Measurements from ENCODE around the gene MMP23B. TPM values are rescaled to one million over a fixed set of nuclear protein-coding genes. Genes with fewer than 3 reads are reported as not detected.

The MMP23B gene
- total RNA-seq, 2 experiments from 2014 or later: 1.4 to 2.3 TPM

GRCh38 chr1:1613509-1614082 is 18.4 kb upstream of the MMP23B start:
- H3K27me3 Mint-ChIP-seq: no peaks in the 10 kb centered on the region
- no peaks in the 10 kb centered on the region for H3K9me3 Mint-ChIP-seq
- peak overlapping the region; percentile 97 for H3K27ac Mint-ChIP-seq
- no peak for DNase-seq
- peaks cover 21% of the 10 kb centered on the region for H3K4me1 Mint-ChIP-seq
- peak overlapping the region; percentile 96 for H3K4me3 Mint-ChIP-seq
- H3K36me3 Mint-ChIP-seq: peaks cover 10% of the 10 kb centered on the region

DNA sequence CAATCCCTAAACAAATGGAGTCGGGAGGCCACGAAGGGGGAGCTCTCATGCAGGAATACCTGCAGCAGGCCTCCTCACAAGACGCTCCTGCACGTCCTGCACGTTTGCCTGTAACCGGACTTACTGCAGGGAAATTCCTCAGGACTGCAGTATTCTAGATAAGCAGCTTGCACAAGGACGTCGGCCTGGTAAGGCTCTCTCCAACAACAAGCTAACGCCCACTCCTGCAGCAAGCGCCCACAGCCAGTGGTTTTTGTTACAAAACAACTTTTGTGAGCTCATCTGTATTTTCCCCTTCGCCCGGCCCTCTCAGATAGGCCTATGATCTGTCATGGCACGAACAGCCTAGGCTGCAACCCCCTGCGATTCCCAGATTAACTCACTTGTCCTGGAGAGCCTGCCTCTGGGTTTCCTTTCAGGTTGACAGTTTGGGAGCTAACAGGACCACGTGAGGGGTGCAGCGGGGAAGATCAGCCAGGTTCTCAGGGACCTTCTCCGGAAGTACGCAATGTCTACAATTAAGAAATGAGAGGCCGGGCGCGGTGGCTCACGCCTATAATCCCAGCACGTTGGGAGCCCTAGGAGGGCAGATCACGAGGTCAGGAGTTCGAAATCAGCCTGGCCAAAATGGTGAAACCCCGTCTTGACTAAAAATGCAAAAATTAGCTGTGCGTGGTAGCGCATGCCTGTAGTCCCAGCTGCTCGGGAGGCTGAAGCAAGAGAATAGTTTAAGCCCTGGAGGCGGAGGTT is 17.6 kb upstream of the MMP23B start:
- Mint-ChIP-seq H3K36me3 (peaks cover 10% of the 10 kb centered on the region), H3K4me1 (peaks cover 21% of the 10 kb centered on the region), H3K27me3 (no peaks in the 10 kb centered on the region), H3K4me3 (peak overlapping the region; percentile 96), H3K9me3 (no peaks in the 10 kb centered on the region), H3K27ac (peak overlapping the region; percentile 97)
- DNase-seq: peak; percentile 63

DNA sequence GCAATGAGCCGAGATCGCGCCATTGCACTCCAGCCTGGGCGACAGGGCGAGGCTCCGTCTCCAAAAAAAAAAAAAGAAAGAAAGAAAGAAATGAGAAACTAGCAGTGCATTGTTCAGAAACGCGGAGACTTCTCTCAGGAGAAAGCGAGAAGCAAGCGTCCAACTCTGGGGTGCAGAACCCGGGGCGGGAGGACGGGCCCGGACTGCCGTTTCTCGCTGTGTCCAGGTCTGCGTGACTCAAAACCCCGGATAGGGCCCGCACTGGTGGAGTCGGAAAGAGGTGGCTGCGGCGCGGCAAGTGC is 17.1 kb upstream of the MMP23B start:
- peak overlapping the region; percentile 96 for H3K4me3 Mint-ChIP-seq
- peak overlapping the region; percentile 97 for H3K27ac Mint-ChIP-seq
- no peaks in the 10 kb centered on the region for H3K27me3 Mint-ChIP-seq
- peaks cover 21% of the 10 kb centered on the region for H3K4me1 Mint-ChIP-seq
- H3K36me3 Mint-ChIP-seq: peaks cover 10% of the 10 kb centered on the region
- no peaks in the 10 kb centered on the region for H3K9me3 Mint-ChIP-seq
- DNase-seq: no peak

DNA sequence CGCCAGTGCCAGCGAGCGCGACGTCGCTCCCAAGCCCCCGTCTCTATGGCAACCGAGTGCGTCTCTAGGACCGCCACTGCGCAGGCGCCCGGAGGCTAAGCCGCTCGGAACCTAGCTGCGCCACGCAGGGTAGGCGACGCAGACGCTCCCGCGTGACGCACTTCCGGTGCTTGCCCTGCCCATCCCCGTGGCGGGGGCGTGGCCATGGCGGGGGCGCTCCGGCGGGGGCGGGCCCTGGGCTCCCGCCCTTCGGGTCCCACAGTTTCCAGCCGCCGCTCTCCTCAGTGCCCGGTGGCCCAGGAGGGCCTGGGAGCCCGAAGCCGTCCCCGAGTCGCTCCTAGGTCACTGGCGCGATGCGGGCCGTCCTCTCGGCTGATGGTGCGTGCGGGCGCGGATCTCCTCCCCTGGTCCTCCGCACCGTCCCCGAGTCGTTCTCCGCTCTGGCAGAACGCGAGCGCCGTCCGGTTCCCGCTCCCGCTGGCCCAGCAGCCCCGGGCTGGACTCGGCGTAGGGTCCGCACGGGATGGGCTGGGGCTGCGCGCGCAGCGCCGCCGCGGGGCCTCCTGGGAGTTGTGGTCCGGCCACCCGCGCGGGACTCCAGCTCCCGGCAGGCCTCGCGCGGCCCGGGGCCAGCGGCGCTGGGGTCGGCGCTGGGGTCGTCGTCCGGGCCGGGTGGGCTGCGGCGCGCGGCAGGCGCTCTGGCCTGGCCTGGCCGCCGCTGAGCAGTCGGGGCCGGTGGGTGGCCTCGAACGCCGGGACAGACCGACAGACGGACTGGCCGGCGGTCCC is 16.5 kb upstream of the MMP23B start, which contains the start of gene MIB2:
Gene MIB2, plus strand, starts transcription at position 245 of the 789 bp plus-strand sequence. CDS start 7,953 bp downstream, outside the sequence.
- peaks cover 21% of the 10 kb centered on the region for H3K4me1 Mint-ChIP-seq
- peak within 1 kb of the TSS; percentile 96 for H3K4me3 Mint-ChIP-seq
- DNase-seq: peak; percentile 99
- H3K27me3 Mint-ChIP-seq: no peaks in the 10 kb centered on the region
- peaks cover 10% of the 10 kb centered on the region for H3K36me3 Mint-ChIP-seq
- H3K27ac Mint-ChIP-seq: peak within 1 kb of the TSS; percentile 97
- no peaks in the 10 kb centered on the region for H3K9me3 Mint-ChIP-seq

DNA sequence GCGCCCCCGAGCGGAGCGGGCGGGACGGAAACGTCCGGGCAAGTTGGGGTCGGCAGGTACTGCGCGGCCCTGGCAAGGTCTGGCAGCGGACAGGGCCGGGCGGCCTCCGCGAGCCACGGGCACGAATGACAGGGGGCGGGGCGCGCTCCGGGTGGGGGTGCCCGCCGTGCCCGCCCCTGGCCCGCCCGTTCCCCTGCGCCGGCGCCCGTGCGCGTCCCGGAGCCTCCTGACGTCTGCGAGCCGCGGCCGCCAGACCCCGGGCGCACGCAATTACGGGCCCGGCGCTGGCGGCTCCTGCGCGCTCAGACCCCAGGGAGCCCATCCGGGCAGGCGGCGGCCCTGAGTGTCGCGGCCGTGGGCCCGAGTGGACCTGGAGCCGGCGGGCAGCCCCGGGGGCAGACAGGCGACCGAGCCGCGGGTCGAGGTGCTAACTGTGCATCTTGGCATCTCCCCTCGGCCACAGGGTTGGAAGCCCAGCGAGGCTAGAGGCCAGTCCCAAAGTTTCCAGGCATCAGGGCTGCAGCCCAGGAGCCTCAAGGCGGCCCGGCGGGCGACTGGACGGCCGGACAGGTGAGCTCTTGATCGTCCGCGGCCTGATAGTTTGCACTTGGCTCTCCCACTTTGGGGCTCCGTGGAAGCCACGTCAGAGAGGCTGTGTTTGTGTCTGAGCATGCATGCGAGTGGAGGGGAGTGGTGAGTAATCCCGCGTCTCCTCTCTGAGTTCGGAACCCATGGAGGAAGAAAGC is 15.8 kb upstream of the MMP23B start:
- Mint-ChIP-seq H3K36me3 (peaks cover 10% of the 10 kb centered on the region), H3K27me3 (no peaks in the 10 kb centered on the region), H3K9me3 (no peaks in the 10 kb centered on the region), H3K4me3 (peak overlapping the region; percentile 78), H3K4me1 (peaks cover 21% of the 10 kb centered on the region), H3K27ac (no peak overlapping the region)
- peak; percentile 53 for DNase-seq

DNA sequence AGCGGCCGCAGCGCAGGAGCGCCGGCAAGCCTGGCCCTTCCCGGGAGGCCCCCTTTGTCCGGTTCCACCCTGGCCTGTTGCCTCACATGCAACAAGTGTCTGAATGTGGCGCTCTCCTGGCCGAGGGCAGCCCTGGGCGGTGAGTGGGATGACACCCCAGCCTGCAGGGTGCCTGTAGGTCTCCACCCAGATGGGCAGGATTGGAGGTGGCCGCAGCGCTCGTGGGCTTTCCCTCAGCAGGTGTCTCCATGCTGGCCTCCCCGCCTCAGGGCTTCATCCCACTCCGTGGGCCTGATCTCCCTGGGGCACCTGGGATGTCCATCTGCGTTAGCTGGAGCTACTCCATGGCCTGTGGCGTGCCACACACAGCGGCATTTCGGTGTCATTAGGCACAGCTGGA is 15.1 kb upstream of the MMP23B start:
- Mint-ChIP-seq H3K4me1 (peaks cover 21% of the 10 kb centered on the region), H3K27me3 (no peaks in the 10 kb centered on the region), H3K9me3 (no peaks in the 10 kb centered on the region), H3K4me3 (peak overlapping the region; percentile 78), H3K27ac (no peak overlapping the region), H3K36me3 (peaks cover 10% of the 10 kb centered on the region)
- no peak for DNase-seq

- Mint-ChIP-seq H3K9me3 (no peaks in the 10 kb centered on the region), H3K4me1 (peaks cover 18% of the 10 kb centered on the region), H3K27ac (no peak overlapping the region), H3K27me3 (no peaks in the 10 kb centered on the region), H3K36me3 (peaks cover 10% of the 10 kb centered on the region), H3K4me3 (peak overlapping the region; percentile 78)
- no peak for DNase-seq
These were observed 14.5 kb upstream of the MMP23B start for GRCh38 chr1:1617516-1617915.

DNA sequence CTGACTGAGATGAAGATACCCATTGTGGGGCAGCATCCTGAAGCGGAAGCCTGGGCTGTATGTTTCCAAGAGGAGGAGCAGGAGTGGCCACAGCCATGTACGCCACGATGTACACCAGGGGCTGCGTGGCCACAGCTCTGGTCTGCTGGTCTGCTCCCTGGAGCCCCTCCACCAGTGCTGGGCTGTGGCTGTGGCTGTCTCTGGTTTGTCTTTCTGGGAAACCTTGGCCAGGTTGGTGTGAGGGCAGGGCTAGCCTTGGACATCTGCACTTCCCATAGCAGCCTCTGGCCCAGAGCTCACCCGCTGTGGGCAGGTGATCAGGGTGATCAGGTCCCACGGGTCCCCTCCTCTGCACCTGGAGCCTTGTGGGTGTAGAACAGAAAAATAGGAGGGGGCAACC is 14.0 kb upstream of the MMP23B start:
- DNase-seq: no peak
- Mint-ChIP-seq H3K27me3 (no peaks in the 10 kb centered on the region), H3K27ac (no peak overlapping the region), H3K4me1 (peaks cover 18% of the 10 kb centered on the region), H3K36me3 (peaks cover 10% of the 10 kb centered on the region), H3K9me3 (no peaks in the 10 kb centered on the region), H3K4me3 (peak overlapping the region; percentile 52)

- no peak overlapping the region for H3K27ac Mint-ChIP-seq
- H3K4me1 Mint-ChIP-seq: peaks cover 17% of the 10 kb centered on the region
- no peak overlapping the region for H3K4me3 Mint-ChIP-seq
- H3K27me3 Mint-ChIP-seq: no peaks in the 10 kb centered on the region
- no peaks in the 10 kb centered on the region for H3K9me3 Mint-ChIP-seq
- DNase-seq: no peak
- peaks cover 9% of the 10 kb centered on the region for H3K36me3 Mint-ChIP-seq
These were observed 13.4 kb upstream of the MMP23B start for GRCh38 chr1:1618396-1619068.

- Mint-ChIP-seq H3K9me3 (no peaks in the 10 kb centered on the region), H3K27me3 (no peaks in the 10 kb centered on the region), H3K4me1 (peaks cover 4% of the 10 kb centered on the region), H3K27ac (no peak overlapping the region), H3K4me3 (no peak overlapping the region), H3K36me3 (no peaks in the 10 kb centered on the region)
- DNase-seq: no peak
These were observed 12.0 kb upstream of the MMP23B start for GRCh38 chr1:1619917-1620361.

- no peak for DNase-seq
- Mint-ChIP-seq H3K4me1 (peaks cover 4% of the 10 kb centered on the region), H3K9me3 (no peaks in the 10 kb centered on the region), H3K36me3 (no peaks in the 10 kb centered on the region), H3K27me3 (no peaks in the 10 kb centered on the region), H3K4me3 (no peak overlapping the region), H3K27ac (no peak overlapping the region)
These were observed 11.4 kb upstream of the MMP23B start for GRCh38 chr1:1620433-1621139.

DNA sequence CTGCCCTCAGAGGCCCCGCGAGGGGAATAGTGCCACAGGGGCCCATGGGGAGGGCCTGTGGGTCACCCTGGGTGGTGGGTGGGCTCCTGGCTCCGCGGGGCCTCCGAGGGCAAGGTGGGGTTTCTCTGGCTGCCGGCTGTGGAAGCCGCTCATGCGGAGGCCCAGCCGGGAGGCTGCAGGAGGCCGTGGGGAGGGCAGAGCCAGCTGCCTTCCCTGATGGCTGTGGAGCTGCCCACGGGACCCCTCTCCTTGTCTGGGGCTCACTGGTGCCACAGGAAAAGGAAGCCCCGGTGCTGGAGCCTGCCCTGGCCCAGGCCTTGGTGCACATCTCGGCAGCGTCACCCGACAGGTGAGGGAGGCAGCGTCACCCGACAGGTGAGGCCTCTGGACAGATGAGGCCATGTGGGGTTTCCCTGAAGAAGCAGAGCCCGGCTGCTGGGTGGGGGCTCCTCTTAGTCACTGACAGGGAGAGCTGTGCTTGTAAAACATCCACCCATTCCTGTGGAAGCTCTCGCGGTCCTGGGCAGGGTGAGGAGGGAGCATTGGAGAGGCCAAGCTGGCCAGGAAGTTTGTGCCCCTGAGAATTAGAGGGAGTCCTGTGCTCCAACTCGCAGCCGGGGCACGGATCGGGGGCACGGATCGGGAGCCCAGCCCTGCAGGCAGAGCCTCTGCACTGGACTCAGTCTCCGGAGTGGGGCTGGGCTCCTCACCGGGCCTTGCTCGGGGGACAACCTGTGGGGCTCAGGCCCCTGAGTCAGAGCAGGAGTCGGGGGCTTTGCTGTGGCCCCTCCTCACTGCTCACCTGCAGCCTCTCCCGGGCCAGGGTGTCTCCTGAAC is 10.6 kb upstream of the MMP23B start:
- no peaks in the 10 kb centered on the region for H3K27me3 Mint-ChIP-seq
- H3K4me1 Mint-ChIP-seq: peaks cover 4% of the 10 kb centered on the region
- H3K4me3 Mint-ChIP-seq: no peak overlapping the region
- DNase-seq: no peak
- H3K36me3 Mint-ChIP-seq: no peaks in the 10 kb centered on the region
- no peak overlapping the region for H3K27ac Mint-ChIP-seq
- H3K9me3 Mint-ChIP-seq: no peaks in the 10 kb centered on the region

DNA sequence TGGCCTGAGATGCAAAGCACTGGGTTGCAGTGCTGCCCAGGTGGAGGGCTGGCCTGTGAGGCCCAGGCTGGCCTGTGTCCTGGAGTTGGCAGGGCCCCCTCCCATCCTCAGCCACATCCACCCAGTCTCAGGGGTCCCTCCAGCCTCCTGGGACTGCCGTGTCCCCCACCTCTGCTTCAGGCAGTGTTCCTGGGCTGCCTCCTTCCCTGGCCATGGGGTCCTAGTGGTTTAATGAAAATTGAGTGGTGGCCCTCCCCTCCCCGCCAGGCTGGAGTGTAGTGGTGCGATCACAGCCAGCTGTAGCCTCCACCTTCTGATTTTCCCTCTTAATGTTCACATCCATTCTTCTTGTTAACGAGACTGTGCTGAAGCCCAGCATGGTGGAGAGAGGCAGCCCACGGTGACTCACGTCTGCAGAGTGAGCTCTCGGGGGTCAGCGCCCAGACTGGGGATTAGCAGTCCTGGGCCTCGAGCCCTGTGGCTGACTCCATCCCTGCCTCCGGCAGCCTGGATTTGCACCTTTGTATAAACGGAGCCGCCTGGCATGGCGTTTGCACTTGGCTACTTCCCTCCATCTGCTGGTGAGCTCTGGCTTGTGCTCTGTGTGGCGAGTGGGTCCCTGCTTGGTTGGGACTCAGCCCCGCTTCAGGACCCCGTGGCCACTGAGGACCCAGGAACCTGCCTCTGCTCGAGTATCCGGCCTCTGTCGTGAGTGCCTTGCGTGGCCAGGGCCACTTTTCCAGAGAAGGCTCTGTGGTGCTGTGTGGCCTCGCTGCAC is 9.8 kb upstream of the MMP23B start:
- no peaks in the 10 kb centered on the region for H3K9me3 Mint-ChIP-seq
- no peak for DNase-seq

More for the DNA sequence above, 9.8 kb upstream of the MMP23B start:
- H3K4me3 Mint-ChIP-seq: no peak overlapping the region
- H3K27me3 Mint-ChIP-seq: no peaks in the 10 kb centered on the region
- H3K27ac Mint-ChIP-seq: no peak overlapping the region
- no peaks in the 10 kb centered on the region for H3K36me3 Mint-ChIP-seq
- H3K4me1 Mint-ChIP-seq: peaks cover 1% of the 10 kb centered on the region
